Karpas-422 (cell line): ENCODE data around the gene ISG15. TPM values are rescaled to one million over a fixed set of nuclear protein-coding genes. Genes with fewer than 3 reads are reported as not detected.

Experiments used
- DNase-seq: peaks from one replicate; pipeline ENCODE4 v3.0.0-alpha.2; 2015
- H2AFZ ChIP-seq: fragments of 200-600 bp; sonication (generic); 2 replicates; pipeline ENCODE4 v1.6.1; 2014; ENCODE audit warnings: antibody characterized with exemption, low read length, mixed read lengths
- H3K27ac ChIP-seq: fragments of 200-600 bp; sonication (generic); 2 replicates; pipeline ENCODE4 v1.5.1; 2014; ENCODE audit warnings: mild to moderate bottlenecking, low read length, moderate library complexity
- H3K27me3 ChIP-seq: fragments of 200-600 bp; sonication (generic); 2 replicates; pipeline ENCODE4 v1.6.1; 2014; ENCODE audit warnings: low read length, mixed read lengths
- H3K36me3 ChIP-seq: fragments of 200-600 bp; sonication (generic); 2 replicates; pipeline ENCODE4 v1.6.1; 2014; ENCODE audit warnings: low read length, mixed read lengths; ENCODE audit not compliant: insufficient read depth
- H3K4me1 ChIP-seq: fragments of 200-600 bp; sonication (generic); 2 replicates; pipeline ENCODE4 v1.6.1; 2014; ENCODE audit warnings: mild to moderate bottlenecking, low read length, mixed read lengths
- H3K4me2 ChIP-seq: fragments of 200-600 bp; sonication (generic); 2 replicates; pipeline ENCODE4 v1.6.1; 2014; ENCODE audit warnings: low read length, low read depth, mild to moderate bottlenecking; ENCODE audit not compliant: poor library complexity, severe bottlenecking
- H3K4me3 ChIP-seq: fragments of 200-600 bp; sonication (generic); 2 replicates; pipeline ENCODE4 v1.5.1; 2014; ENCODE audit warnings: mild to moderate bottlenecking, antibody characterized with exemption, low read length, mixed read lengths
- H3K79me2 ChIP-seq: fragments of 200-600 bp; sonication (generic); 2 replicates; pipeline ENCODE4 v1.6.1; 2014; ENCODE audit warnings: mild to moderate bottlenecking, low read length, mixed read lengths
- H3K9ac ChIP-seq: fragments of 200-600 bp; sonication (generic); 2 replicates; pipeline ENCODE4 v1.6.0; 2014; ENCODE audit warnings: low read length
- H3K9me2 ChIP-seq: fragments of 200-600 bp; sonication (generic), shearing (Covaris generic); replicated peaks from 2 replicates; pipeline ENCODE4 v1.6.0; 2014; ENCODE audit warnings: mild to moderate bottlenecking, low read length, moderate library complexity; ENCODE audit not compliant: insufficient read depth
- H3K9me3 ChIP-seq: fragments of 300-700, 200-600 bp; sonication (generic); 2 replicates; pipeline ENCODE4 v1.6.1; 2014; ENCODE audit warnings: low read length, mixed read lengths
- H4K20me1 ChIP-seq: fragments of 200-600 bp; sonication (generic); 2 replicates; pipeline ENCODE4 v1.6.1; 2014; ENCODE audit warnings: mild to moderate bottlenecking, antibody characterized with exemption, low read length, low read depth; ENCODE audit not compliant: insufficient read depth
- total RNA-seq: library from RNA; depleted of rRNA; stranded (reverse); fragments of >200 nt; shearing (Covaris generic); gene quantifications from 2 replicates; pipeline ENCODE4 v1.2.3, GENCODE V29; 2014; ENCODE audit warnings: low replicate concordance

Gene ISG15
- total RNA-seq, 1 experiment from 2014 or later = 102 TPM

DNA sequence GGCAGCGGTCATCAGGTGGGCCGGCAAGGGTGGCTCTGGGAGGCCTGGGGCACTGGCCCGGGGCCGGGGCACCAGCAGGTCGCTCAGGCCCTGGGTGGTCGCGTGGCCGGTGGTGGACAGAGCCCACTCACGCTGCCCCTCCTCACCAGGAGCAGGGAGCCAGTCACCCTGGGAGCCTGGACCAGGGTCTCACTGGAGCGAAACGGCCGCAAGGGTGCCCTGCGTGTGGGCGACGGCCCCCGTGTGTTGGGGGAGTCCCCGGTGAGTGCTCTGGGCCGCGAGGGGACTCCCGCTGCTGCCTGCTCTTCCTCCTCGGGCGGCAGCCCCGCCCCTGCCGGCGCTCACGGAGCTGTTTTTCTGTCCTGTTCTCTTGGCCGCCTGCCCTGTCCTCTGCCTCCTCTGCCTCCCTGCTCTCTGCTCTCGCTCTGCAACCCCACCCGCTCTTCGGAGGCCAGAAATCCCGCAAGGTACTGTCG lies 37.3 kb downstream of the ISG15 start:
- H3K27ac ChIP-seq = no peak overlapping the region
- H3K36me3 ChIP-seq = no peaks in the 10 kb centered on the region
- H3K9me2 ChIP-seq = no peaks in the 10 kb centered on the region
- no peaks in the 10 kb centered on the region for H3K4me1 ChIP-seq
- no peak overlapping the region for H3K9ac ChIP-seq
- no peaks in the 10 kb centered on the region for H3K27me3 ChIP-seq
- H3K79me2 ChIP-seq = no peaks in the 10 kb centered on the region
- no peak overlapping the region for H2AFZ ChIP-seq
- no peak for DNase-seq
- H4K20me1 ChIP-seq = 0 out of 2 replicates have a peak, but pooled peaks cover 4% of the 10 kb centered on the region
- H3K4me3 ChIP-seq = no peak overlapping the region
- no peaks in the 10 kb centered on the region for H3K9me3 ChIP-seq
- no peak overlapping the region for H3K4me2 ChIP-seq

- Histone ChIP-seq H3K27ac (no peak overlapping the region), H3K27me3 (no peaks in the 10 kb centered on the region), H2AFZ (no peak overlapping the region), H3K9me2 (no peaks in the 10 kb centered on the region), H3K36me3 (no peaks in the 10 kb centered on the region), H3K79me2 (no peaks in the 10 kb centered on the region), H4K20me1 (0 out of 2 replicates have a peak, but pooled peaks cover 4% of the 10 kb centered on the region), H3K4me3 (no peak overlapping the region), H3K4me2 (no peak overlapping the region), H3K9me3 (no peaks in the 10 kb centered on the region), H3K4me1 (no peaks in the 10 kb centered on the region), H3K9ac (no peak overlapping the region)
- no peak for DNase-seq
Observed at GRCh38 chr1:1051127-1051810, 38.0 kb downstream of the ISG15 start.

DNA sequence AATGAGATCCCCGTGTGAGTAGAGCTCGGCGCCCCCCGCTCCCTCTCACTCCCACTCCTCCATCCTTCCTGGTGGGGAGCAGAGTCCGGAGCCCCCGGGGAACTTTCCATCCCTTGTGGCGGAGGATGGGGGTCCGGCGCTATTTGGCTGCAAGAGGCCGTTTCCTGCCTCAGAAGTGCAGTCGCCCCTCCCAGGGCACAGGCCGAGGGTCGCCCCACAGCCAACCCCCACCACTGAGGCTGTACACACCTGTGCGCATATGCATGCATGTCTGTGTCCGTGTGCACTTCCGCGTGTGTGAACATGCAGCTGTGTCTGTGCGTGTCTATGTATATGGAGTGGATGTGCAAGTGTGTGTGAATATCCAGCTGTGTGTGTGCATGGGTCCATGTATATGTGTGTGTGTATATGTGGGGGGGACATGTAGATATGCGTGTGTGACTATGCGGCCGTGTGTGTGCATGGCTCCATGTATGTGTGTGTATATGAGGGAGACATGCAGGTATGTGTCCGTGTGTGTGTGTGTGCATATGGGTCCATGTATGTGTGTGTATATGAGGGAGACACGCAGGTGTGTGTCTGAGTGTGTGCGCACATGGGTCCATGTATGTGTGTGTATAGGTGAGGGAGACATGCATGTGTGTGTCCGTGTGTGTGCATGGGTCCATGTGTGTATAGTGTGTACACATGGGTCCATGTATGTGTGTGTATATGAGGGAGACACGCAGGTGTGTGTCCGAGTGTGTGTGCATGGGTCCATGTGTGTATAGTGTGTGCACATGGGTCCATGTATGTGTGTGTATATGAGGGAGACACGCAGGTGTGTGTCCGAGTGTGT lies 38.9 kb downstream of the ISG15 start:
- H3K9me2 ChIP-seq = no peaks in the 10 kb centered on the region
- no peak overlapping the region for H3K4me2 ChIP-seq
- H3K36me3 ChIP-seq = no peaks in the 10 kb centered on the region
- no peak overlapping the region for H3K9ac ChIP-seq
- H3K27ac ChIP-seq = no peak overlapping the region
- H3K9me3 ChIP-seq = no peaks in the 10 kb centered on the region
- H3K4me1 ChIP-seq = no peaks in the 10 kb centered on the region
- H2AFZ ChIP-seq = no peak overlapping the region
- no peak overlapping the region for H3K4me3 ChIP-seq
- no peak for DNase-seq
- H3K27me3 ChIP-seq = no peaks in the 10 kb centered on the region
- H3K79me2 ChIP-seq = no peaks in the 10 kb centered on the region
- H4K20me1 ChIP-seq = 0 out of 2 replicates have a peak, but pooled peaks cover 4% of the 10 kb centered on the region

DNA sequence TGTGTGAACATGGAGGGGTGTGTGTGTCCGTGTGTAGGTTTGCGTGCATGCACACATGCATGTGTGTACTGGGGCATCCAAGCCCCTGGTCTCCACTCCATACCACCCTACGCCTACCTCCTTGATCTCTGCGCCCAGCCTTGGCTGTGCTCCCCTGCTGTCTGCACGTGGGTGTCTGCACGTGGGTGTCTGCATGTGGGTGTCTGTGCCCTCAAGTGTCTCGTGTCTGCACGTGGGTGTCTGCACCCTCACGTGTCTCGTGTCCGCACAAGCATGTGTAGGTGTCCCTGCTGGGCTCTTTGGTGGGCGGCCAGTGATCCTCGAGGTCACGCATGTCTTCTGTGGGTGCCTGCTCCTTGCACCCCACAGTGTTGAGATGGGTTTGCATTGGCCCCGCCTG lies 39.7 kb downstream of the ISG15 start:
- Histone ChIP-seq H3K9me2 (no peaks in the 10 kb centered on the region), H2AFZ (no peak overlapping the region)

DNA sequence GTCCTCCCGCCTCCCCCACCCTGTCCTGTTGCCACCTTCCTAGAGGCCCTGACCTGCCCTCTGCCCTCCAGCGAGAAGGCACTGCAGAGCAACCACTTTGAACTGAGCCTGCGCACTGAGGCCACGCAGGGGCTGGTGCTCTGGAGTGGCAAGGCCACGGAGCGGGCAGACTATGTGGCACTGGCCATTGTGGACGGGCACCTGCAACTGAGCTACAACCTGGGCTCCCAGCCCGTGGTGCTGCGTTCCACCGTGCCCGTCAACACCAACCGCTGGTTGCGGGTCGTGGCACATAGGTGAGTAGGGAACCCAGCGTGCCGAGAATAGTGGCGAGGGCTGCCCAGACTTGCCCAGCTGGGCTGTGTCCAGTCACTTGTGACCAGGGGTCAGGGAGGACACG lies 40.4 kb downstream of the ISG15 start:
- Histone ChIP-seq H3K4me1 (peaks cover 1% of the 10 kb centered on the region), H4K20me1 (peaks cover 5% of the 10 kb centered on the region; the same call in 1 of the 2 replicates), H2AFZ (no peak overlapping the region), H3K4me2 (no peak overlapping the region), H3K9ac (no peak overlapping the region), H3K4me3 (no peak overlapping the region), H3K79me2 (no peaks in the 10 kb centered on the region), H3K9me2 (no peaks in the 10 kb centered on the region), H3K27me3 (no peaks in the 10 kb centered on the region), H3K36me3 (no peaks in the 10 kb centered on the region), H3K9me3 (no peaks in the 10 kb centered on the region), H3K27ac (no peak overlapping the region)
- no peak for DNase-seq

More for the DNA sequence above, 39.7 kb downstream of the ISG15 start:
- no peaks in the 10 kb centered on the region for H3K9me3 ChIP-seq
- H3K9ac ChIP-seq = no peak overlapping the region
- H3K4me3 ChIP-seq = no peak overlapping the region
- no peak for DNase-seq
- no peak overlapping the region for H3K4me2 ChIP-seq
- no peaks in the 10 kb centered on the region for H3K27me3 ChIP-seq
- H3K27ac ChIP-seq = no peak overlapping the region
- H4K20me1 ChIP-seq = 0 out of 2 replicates have a peak, but pooled peaks cover 4% of the 10 kb centered on the region
- H3K36me3 ChIP-seq = no peaks in the 10 kb centered on the region
- H3K4me1 ChIP-seq = no peaks in the 10 kb centered on the region; the same call in 1 of the 2 replicates
- H3K79me2 ChIP-seq = no peaks in the 10 kb centered on the region

DNA sequence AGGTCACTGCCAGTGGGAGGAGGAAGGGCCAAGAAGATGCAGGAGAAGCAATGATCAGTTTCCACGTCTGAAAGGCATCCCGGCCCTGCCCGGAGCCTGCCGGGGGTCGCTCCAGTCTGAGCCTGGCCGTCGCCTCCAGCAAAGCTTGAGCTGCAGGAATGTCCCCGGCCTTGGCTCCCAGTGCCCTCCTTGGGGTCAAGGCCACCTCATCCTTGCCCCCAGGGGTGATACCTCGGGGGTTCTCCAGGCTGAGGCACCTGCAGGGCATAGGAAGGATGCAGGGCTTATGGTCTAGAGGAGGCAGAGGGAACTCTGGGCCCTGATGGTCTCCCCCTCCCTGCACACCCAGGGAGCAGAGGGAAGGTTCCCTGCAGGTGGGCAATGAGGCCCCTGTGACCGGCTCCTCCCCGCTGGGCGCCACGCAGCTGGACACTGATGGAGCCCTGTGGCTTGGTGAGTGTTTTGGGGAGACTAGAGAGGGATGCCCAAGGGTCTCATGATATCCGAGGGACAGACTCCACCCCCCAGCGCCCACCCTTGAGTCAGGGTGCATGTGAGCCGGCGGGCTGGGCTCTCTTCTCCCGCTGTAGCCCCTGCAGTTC lies 40.9 kb downstream of the ISG15 start:
- no peaks in the 10 kb centered on the region for H3K27me3 ChIP-seq
- H3K4me3 ChIP-seq = no peak overlapping the region
- H3K4me2 ChIP-seq = no peak overlapping the region
- H4K20me1 ChIP-seq = peaks cover 9% of the 10 kb centered on the region; the same call in 1 of the 2 replicates
- no peaks in the 10 kb centered on the region for H3K9me3 ChIP-seq
- no peaks in the 10 kb centered on the region for H3K36me3 ChIP-seq
- no peaks in the 10 kb centered on the region for H3K79me2 ChIP-seq
- H3K9ac ChIP-seq = no peak overlapping the region
- no peak overlapping the region for H3K27ac ChIP-seq
- no peak for DNase-seq
- H3K9me2 ChIP-seq = no peaks in the 10 kb centered on the region
- H3K4me1 ChIP-seq = peaks cover 6% of the 10 kb centered on the region
- H2AFZ ChIP-seq = no peak overlapping the region

- no peak overlapping the region for H3K9ac ChIP-seq
- no peak overlapping the region for H3K4me2 ChIP-seq
- peaks cover 10% of the 10 kb centered on the region for H3K4me1 ChIP-seq
- H3K9me2 ChIP-seq = no peaks in the 10 kb centered on the region
- H3K36me3 ChIP-seq = no peaks in the 10 kb centered on the region
- peaks cover 9% of the 10 kb centered on the region; the same call in 1 of the 2 replicates for H4K20me1 ChIP-seq
- no peak overlapping the region for H3K27ac ChIP-seq
- H3K27me3 ChIP-seq = no peaks in the 10 kb centered on the region
- no peak overlapping the region for H3K4me3 ChIP-seq
- H3K9me3 ChIP-seq = no peaks in the 10 kb centered on the region
- no peak overlapping the region for H2AFZ ChIP-seq
- H3K79me2 ChIP-seq = no peaks in the 10 kb centered on the region
- DNase-seq = no peak
Observed at GRCh38 chr1:1054971-1055370, 41.7 kb downstream of the ISG15 start.
